RCC 7860 (cell line): ENCODE data around the gene NFE2.
"Not testable (repeated sequence)": the region's sequence is repeated elsewhere in the genome, so short reads cannot be mapped to it uniquely, and the experiment has no call there.

ENCODE experiments used
- DNase-seq: peaks from one replicate; pipeline ENCODE4 v3.0.0-alpha.2; 2015; ENCODE audit warnings: low spot score
- FAIRE-seq: peaks from 2 replicates; lab custom pipeline; 2012; peaks lifted over from hg19 to GRCh38; lab: Jason Lieb, UNC

The NFE2 gene

GRCh38 chr12:54284070-54284780 lies 16.6 kb downstream of the NFE2 start:
- not testable (repeated sequence) for DNase-seq, FAIRE-seq

- FAIRE-seq (no peak), DNase-seq (no peak)
Measured at GRCh38 chr12:54282949-54283593, 17.7 kb downstream of the NFE2 start.

- not testable (repeated sequence) for DNase-seq, FAIRE-seq
Measured at GRCh38 chr12:54281694-54282093, 19.1 kb downstream of the NFE2 start.

- not testable (repeated sequence) for DNase-seq, FAIRE-seq
Measured at GRCh38 chr12:54281261-54281638, 19.6 kb downstream of the NFE2 start.

GRCh38 chr12:54280468-54281260 lies 20.2 kb downstream of the NFE2 start, which contains the start of gene HNRNPA1:
TSS of gene HNRNPA1 (plus strand) at chr12:54280726. CDS start at chr12:54280808, 82 bp downstream.
- FAIRE-seq = peak; percentile 85
- peak; percentile 99 for DNase-seq

GRCh38 chr12:54279632-54280467 lies 21.0 kb downstream of the NFE2 start, which contains the start of gene CBX5:
TSS of gene CBX5 (minus strand) at chr12:54280122. CDS start at chr12:54257650, 22,472 bp downstream.
- DNase-seq = peak; percentile 99
- FAIRE-seq = peak; percentile 80

- DNase-seq (no peak), FAIRE-seq (no peak)
Measured at GRCh38 chr12:54279227-54279631, 21.6 kb downstream of the NFE2 start.

- DNase-seq (peak; percentile 39), FAIRE-seq (no peak)
Measured at GRCh38 chr12:54277823-54278276, 23.0 kb downstream of the NFE2 start.

- FAIRE-seq = no peak
- DNase-seq = no peak
Measured at GRCh38 chr12:54276368-54276767, 24.4 kb downstream of the NFE2 start.

- DNase-seq (no peak), FAIRE-seq (no peak)
Measured at GRCh38 chr12:54273981-54274380, 26.8 kb downstream of the NFE2 start.

GRCh38 chr12:54272214-54272613 lies 28.6 kb downstream of the NFE2 start:
- DNase-seq (no peak), FAIRE-seq (no peak)

- DNase-seq (no peak), FAIRE-seq (no peak)
Measured at GRCh38 chr12:54270345-54270744, 30.5 kb downstream of the NFE2 start.

GRCh38 chr12:54266852-54267251 lies 34.0 kb downstream of the NFE2 start:
- FAIRE-seq (no peak), DNase-seq (no peak)

- FAIRE-seq = no peak
Measured at GRCh38 chr12:54265364-54265812, 35.4 kb downstream of the NFE2 start.

GRCh38 chr12:54262403-54262925 lies 38.4 kb downstream of the NFE2 start:
- DNase-seq (peak; percentile 81), FAIRE-seq (peak; percentile 69)

More at GRCh38 chr12:54265364-54265812, 35.4 kb downstream of the NFE2 start:
- DNase-seq = no peak

- DNase-seq = no peak
- FAIRE-seq = no peak
Measured at GRCh38 chr12:54261815-54262402, 38.9 kb downstream of the NFE2 start.

GRCh38 chr12:54259194-54260011 lies 41.4 kb downstream of the NFE2 start:
- DNase-seq (peak; percentile 89), FAIRE-seq (peak; percentile 39)

GRCh38 chr12:54258201-54258681 lies 42.6 kb downstream of the NFE2 start:
- FAIRE-seq (no peak), DNase-seq (peak; percentile 8)

GRCh38 chr12:54257332-54257731 lies 43.5 kb downstream of the NFE2 start:
- no peak for DNase-seq
- FAIRE-seq = no peak
